CD4-positive, alpha-beta T cell treated with Interleukin-15 for 1 hour (primary cell): Measurements from ENCODE around the gene MMEL1.

Experiments
- DNase-seq: peaks from one replicate; pipeline ENCODE4 v3.0.0-alpha.2; 2020

MMEL1 gene

DNA sequence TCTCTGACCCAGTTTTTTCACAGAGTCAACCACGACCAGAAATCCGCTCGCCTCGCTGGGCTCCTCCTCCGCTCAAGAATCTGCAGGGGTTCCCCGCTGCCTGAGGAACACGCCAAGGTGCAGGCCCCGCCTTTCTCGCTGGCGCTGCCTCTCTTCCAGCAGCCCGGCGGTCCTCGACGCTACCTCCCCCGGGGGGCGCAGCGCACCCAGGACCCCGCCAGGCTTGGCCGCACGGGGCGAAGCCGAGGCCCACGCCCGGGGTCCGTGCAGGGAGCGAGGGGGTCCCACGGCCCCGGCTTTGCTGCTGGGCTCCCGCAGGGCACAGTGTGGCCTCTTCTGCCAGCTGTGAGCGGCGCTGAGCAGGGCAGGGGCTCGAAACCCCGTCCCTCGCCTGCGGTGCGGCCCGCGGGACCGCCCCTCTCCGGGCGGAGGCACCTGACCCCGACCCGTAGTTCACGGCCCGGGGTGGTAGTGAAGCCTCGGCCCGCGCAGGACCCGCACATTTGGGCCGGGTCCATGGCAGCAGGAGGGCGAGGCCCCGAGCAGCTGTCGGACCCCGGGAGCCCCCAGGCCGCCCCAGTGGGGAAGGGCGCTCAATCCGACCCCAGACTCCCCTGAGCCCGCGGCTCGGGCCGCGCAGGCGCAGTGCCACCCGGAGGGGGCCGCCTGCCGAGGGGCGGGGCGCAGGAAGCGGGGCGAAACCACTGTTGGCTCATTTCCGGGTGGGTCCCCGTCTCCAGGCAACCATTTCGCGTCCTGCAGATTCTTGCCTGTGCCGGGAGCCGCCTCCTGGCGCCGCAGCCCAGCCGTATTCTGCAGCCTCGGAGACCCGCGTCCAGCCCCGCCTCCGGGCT is 10.0 kb upstream of the MMEL1 start:
- peak; percentile 95 for DNase-seq

DNA sequence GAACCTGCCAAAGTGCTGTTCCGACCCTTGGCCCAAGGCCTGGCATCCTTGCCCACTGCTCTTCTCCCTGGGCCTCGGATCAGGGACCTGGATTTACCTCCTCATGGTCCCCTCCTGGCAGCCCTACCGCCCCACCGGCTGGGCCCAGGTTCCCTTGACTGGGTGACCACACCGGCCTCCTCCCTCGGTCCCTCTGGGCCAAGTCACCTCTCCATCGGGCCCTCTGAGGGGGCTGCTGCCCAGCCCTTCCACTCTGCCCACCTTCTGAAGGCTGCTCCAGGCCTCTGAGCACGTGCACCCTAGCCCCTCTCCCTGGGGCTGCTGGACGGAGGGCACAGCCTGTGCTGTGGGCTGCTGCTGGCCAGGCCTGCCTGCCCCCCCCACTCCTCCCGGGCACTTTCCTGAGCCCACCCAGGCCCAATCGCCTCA is 9.3 kb upstream of the MMEL1 start:
- DNase-seq: no peak

DNA sequence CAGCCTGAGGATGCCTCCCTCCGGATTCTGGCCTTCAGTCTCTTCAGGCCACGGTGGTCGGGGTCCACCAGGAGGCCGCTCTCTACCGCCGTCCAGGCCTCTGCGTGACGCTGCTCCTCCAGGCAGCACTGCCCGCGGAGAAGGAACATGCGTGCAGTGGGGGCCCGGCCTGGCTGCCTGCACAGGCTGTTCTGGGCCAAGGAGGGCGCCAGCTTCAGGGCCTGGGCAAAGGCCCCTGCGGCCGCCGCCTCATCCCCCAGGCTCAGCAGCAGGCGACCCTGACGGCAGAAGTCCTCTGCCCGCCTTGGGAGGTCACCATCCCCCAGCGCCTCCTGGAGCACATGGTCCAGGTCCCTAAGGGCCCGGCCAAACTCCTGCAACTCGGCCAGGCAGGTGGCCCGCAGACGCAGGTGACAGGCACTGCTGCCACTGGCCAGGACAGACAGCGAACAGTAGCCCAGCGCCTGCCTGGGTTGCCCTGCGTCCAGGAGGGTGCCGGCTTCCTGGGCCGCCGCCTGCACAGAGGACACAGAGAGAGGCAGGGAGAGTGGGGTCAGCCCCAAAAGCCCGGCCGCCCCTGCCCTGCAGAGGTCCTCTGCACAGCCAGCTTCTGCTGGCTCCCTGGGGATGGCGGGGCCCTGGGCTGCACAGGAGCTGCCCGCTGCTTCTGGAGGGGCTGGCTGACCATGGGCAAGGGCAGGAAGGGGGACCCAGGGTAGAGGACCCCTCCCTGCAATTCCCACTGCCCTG is 8.7 kb upstream of the MMEL1 start:
- no peak for DNase-seq

DNA sequence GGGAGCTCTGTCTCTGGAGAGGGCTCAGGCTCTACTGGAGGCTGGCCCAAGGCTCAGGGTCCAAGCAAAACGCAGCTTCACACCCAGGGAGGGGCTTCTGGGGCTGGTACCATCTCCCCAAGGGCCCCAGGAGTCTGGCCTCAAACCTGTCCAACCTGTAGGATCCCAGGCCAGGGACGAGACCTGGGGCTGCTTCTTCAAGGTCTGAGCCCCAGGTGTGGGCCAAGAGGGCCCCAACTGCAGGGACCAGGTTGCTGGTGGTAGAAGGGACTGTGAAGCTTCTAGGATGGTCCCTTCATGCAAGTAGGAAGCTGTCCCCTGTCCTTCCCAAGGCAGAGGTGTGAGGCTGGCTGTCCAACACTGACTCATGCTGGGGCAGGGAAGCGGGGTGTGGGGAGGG is 7.8 kb upstream of the MMEL1 start:
- no peak for DNase-seq

DNA sequence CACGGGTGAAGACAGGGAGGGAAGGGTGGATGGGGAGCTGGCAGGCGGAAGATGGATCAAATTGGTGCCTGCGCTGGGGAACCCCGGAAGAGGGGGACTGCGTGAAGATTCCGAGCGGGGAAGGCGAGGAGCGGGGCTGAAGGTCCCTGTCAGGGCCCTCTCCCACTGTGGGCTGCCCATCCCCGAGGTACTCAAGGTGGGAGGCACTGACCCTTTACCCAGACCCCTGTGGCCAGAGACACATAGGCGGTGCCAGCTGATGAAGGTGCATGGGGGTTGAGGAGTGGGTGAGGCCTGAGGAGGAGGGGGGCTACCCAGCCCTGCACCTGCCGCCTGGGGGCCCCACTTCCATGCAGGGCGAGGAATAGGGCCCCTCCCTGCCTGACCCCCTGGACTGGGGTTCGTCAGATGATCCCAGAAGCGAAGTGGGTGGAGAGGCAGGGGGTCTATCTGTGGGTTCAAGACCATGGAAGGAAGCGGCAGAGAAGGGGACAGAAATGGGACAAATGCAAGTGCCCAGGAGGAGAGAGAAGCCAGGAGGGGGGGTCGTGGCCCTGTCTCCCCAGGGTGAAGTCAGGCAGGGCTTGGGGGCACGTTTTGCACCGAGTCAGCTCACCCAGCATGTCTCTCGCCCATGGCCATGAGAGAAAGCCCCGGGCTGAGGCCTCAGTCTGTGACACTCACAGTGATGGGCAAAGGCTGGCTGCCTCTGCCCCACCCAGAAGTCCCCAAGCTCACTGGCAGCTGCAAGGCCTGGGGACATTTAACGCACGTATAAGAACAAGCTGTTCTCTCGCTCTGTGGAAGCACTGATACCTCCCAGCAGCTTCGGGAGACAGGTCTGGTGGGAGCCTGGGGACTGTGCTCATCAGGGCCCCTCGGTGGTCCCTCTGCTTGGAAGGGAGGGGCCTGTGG is 7.0 kb upstream of the MMEL1 start:
- DNase-seq: no peak

DNA sequence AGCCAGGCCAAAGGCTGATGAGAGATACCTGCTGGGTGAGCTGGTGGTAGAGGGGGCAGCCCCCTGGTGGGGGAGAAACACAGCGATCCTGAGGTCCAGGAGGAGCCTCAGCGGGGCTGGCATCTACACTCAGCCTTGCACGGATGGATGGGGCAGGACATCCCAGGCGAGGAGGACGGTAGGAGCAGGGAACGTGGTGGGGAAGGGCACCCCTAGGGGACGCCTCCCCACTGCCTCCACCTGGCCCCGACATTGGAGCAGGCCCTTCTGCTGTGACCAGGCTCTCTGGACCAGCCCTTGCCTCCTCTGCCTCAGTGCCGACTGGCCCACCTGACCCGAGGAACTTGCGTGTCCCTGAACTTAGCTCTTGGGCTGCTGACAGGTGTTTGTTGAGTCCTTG is 6.4 kb upstream of the MMEL1 start:
- no peak for DNase-seq

DNA sequence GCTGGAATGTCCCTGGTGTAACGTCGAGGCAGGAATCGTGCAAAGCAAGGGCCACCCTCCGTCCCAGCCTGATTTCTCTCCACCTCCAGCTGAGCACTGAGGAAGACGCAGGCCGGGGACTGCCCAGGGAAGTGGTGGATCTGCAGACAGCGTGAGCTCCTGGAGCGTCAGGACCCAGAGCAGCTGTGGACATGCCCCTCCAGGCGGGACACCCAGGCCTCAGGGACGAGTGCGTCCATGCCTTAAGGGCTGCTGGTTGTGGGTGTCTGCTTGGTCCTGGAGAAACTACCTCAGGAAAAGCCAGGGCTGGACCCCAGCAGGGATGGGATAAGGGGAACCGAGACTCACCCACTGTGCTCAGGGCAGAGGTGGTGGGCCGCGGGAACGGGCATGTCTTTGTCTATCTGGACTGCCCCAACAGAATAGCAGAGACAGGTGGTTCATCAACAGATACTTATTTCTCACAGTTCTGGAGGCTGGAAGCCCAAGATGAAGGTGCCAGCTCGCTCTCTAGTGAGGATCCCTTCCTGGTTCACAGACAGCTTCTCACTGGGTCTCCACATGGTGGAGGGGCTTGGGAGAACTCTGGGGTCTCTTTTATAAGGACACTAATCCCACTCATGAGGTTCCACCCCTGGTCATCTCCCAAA is 5.8 kb upstream of the MMEL1 start:
- DNase-seq: no peak

DNA sequence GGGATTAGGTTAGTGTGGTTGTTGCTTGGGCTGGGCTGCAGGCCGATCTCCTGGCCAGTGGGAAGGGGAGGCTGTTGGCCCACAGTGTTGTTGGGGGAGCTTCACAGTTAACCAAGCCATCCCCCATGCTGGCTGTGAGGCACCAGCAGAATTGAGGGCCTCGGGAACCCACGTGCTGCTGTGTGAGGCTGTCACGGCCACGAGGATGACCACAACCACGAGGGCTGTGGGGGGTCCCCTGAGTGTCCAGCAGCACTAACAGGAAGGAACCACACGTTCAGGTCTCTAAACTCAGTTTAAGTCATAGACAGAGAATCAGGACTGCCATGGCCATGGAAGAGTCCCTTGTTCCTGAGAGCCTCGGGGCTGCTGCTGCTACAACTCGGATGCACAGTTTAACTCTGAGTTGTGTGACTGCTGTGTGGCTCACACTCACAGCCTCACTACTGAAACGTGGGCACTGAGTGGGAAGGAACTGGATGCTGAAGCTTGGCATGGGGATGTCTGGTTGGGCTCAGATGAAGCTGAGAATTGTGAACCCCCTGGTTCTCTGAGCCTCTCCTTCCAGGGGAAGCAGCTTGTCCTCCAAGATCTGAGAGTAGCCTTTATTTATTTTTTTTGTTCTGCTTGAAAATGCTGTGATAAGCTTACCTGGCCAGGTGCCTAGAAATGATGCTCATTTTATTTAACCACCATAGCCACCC is 4.8 kb upstream of the MMEL1 start:
- no peak for DNase-seq

DNA sequence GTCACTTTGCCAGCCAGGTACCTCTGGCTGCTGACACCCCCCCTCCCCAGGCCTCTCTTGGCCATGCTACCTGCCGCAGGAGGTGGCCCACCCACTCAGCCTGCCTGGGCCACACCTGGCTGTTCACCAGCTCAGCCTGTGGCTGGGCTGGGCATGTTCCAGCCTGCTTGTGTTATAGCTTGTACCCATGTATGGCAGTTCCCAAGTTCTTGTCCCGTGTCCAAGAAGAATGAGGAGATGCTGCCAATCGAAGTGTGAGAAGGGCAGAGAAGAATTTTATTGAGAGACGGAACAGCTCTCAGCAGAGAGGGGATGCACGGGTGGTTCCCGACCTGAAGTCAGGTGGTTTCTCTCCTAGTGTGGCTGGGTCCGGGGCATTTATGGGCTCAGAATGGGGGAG is 3.9 kb upstream of the MMEL1 start:
- DNase-seq: no peak

DNA sequence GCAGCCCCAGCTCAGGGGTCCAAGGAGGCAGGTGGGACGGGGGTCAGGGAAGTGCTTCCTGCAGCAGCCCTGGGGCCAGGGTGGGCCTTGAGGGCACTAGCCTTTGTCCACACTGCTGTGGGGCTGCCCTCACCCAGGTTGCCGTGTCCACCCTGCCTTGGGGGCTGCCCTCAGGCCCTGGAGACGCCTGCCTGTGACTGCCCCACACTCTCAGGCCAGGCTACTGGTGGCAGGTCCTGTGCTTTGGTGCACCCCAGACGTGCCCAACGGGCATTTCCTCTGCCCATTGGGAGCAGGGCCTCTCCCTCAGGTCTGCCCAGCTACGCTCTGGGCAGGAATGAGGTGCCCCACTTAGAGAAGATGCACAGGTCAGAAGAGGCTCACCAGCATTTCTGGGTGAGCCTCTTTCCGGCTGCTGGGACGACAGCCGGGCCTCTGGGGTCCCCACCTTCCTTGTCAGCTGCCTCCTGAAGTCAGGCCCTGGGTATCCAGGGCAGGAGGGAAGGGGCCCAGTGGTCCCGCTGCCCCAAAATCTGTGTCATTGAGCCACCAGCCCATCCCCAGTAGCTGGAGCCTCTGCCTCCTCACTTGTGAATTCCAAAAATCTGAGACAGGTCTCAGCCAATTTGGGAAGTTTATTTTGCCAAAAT is 2.7 kb upstream of the MMEL1 start:
- no peak for DNase-seq

DNA sequence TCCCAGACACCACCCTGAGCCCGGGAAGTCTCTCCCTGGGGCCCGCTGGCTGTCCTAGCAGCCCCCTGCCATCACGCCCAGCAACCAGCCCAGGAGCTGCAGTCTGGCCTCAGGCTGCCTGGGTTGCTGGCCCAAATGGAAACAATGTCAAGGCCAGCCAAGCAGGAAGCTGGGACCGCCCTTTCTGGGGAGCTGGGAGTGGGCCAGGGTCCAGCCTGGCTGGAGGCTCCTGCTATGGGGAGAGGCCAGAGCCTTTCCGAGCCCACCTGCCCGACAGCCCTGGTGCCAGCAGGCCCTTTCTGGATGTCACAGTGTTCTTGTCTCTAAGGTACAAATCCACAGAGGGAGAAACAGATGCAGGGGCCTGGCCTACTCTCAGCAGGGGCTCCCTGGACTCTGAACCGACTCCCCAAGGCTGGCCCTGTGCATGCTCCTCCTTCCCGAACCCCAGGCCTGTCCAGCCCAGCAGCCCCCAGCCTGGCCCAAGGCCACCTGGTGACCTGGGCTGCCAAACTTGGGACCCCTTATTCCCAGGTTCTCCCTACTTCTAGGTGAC is 1.2 kb upstream of the MMEL1 start:
- DNase-seq: no peak

DNA sequence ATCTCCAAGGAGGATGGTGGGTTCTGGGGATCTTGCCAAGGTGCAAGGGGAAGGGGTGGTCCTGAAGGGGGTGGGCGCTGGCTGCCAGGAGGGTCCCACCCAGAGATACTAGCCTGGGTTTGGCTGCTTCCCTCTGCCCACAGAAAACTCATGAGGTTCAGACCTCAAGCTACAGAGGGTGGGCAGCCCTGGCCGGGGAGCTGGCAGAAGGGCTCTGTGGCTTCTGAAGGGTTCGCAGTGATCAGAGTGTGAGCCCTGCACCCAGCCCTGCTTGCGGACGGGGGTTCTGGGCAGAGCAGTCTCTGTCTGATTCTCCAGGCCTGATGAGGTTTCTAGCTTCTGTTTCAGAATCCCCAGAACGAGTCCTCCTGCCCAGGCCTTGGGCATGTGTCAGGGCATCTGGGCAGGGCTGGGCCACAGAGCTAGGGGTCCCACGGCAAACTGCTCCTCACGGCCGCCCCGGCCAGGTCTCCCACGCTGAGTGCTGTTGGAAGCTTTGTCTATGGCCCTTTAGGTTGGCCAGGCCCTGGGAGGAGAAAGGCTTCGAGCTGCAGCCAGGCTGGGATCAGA is 635 bp upstream of the MMEL1 start:
- no peak for DNase-seq

DNA sequence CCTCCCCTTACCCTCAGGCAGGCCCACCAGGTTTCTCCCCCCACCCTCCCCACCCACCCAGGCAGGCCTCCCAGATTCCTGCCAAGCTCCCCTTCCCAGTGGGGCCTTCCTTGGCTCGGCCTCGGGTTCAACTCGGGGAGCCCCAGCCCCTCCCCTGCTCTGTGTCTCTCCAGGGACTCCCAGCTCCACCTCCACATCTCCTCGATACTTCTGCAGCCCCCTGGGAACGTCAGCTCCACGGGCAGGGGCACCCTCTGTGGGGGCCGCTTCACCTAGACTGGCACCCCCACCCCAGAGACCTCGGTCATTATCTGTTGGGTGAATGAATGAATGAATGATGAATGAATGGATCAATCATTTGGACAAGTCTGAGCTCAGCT is 775 bp downstream of the MMEL1 start:
- DNase-seq: no peak

DNA sequence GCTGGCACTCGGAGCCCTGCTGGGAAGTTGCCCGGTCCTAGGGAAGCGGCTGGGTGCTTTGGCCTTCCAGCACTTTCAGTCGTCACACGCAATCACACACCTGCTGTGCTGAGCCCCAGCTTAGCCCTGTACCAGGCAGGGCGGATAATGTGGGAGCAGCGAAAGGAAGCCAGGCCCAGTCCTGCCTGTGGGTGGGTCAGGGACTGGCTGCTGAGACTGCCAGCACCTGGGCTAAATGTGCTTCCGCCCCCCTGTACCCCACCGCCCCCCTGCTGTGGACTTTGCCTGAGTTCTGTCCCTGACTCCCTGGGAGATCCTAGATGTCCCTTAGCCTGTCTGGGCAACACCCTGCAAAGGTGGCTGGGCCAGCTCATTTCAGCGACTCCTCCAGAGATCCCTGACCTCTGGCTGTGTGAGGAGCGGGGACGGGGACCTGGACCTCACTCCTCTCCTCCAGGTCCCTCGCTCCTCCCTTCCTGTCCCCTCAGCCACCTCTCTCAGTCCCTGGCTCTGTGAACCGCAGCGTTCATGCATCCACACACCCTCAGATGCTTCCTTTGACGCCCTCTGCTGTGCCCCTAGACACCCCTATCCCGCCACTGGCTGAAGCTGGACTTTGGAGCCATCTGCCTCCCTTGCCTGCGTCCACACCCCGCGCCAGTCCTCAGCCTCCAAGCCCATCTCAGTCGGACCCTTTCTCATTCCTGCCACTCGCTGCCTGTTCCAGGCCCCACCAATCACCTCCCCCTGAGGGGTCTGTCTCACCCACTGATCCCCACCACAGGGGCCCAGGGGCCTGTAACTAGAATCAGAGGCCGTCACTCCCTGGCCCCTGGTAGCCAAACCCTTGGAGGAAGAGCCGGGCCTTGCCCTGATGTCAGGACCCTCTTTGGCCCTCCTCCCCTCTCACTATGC is 1.4 kb downstream of the MMEL1 start:
- no peak for DNase-seq

DNA sequence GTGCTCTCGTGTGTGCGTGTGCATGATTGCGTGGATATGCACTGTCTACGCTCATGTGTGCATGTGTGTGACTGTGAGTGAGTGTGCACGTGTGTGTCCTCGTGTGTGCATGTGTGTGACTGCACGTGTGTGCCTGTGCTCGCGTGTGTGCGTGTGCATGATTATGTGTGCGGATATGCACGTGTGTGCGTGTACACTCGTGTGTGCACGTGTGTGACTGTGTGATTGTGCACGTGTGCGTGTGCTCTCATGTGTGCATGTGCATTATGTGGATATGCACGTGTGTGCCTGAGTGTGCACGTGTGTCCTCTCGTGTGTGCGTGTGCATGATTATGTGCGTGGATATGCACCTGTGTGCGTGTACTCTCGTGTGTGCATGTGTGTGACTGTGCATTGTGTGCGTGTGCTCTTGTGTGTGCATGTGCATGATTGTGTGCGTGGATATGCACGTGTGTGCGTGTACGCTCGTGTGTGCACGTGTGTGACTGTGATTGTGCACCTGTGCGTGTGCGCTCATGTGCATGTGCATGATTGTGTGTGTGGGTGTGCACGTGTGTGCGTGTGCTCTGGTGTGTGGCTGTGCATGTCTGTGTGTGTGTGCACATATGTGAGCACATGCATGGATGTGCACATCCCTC is 2.2 kb downstream of the MMEL1 start:
- no peak for DNase-seq

DNA sequence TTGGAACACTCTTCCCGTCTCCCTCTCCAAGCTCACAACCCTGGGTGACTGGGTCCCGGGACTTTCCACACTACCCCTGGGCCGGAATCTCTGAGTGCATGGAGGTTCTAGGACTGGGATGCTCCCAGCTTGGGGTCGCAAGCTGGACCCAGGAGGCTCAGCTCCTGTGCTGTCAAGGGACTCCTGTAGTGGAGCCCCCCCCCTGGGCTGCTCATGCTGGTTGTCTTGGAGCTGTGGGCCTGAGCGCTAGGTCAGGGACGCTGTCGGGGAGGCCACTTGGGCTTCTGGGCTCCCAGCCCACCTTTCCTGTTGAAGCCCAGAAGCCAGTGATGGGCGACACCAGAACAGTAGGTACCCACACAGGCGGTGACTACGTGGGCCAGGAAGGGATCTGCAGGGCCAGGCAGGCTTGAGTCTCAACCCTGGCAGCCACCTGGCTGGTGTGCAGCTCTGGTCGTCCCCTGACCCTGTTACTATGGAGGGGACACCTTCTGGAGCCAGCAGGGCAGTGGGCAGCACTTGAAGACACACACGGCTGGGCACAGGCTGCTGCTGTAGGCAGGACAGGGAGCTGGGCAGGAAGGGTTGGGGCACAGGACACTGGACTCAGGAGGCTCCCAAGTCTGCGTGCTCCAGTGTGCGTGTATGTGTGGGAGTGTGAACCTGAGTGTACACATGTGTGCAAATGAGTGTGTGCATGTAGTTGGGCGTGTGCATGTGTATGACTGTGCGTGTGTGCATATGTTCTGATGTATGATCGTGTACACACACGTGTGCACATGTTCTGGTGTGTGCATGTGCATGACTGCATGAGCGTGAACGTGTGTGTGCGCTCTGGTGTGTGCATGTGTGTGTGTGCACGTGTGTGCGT is 3.0 kb downstream of the MMEL1 start:
- no peak for DNase-seq

DNA sequence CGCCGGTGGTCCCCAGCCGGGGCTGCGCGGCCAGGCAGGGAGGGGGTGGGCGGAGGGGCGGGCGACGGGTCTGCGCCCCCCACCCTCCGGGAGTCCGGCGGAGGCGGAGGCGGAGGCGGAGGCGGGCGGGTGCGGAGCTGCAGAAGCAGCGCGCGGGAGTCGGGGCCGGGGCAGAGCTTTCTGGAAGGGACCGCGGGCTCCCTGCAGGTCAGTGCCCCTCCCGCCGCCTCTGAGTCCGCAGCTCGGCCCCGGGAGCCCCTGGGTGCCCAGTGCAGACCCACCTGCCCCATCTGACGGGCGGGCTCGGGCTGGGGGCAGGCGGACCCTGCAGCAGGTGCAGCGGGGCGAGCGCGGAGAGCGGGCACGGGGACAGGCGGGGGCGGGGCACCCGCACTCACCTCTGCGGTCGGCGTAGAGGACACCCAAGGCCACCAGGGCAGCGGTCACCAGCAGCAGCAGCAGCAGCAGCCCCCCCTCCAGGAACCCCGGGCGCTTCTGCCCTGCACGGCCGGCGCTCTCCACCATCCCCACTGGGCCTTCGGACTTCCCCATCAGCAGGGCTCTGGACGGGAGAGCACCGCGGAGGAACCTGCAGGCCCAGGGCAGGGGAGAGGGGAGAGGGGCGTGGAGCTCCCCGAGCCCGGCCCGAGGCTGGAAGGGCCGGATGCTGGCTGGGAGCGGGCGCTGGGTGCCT is 3.7 kb downstream of the MMEL1 start:
- DNase-seq: no peak
